Hepatocyte (in vitro differentiated cells): ENCODE results near the gene PCCA.
"Not testable (repeated sequence)": the region's sequence is repeated elsewhere in the genome, so short reads cannot be mapped to it uniquely, and the experiment has no call there.

Source experiments
- EZH2 ChIP-seq: fragments of 200-600 bp; sonication (generic); IDR thresholded peaks from 2 replicates; pipeline ENCODE4 v1.6.1; 2016; ENCODE audit warnings: antibody characterized with exemption, mild to moderate bottlenecking, borderline replicate concordance
- TF ChIP-seq, protein P1 (sequence below): fragments of 200-600 bp; sonication (generic); IDR thresholded peaks from 2 replicates; pipeline ENCODE4 v1.5.1; 2016; ENCODE audit warnings: antibody characterized with exemption, mild to moderate bottlenecking; ENCODE audit not compliant: poor library complexity

DNA sequence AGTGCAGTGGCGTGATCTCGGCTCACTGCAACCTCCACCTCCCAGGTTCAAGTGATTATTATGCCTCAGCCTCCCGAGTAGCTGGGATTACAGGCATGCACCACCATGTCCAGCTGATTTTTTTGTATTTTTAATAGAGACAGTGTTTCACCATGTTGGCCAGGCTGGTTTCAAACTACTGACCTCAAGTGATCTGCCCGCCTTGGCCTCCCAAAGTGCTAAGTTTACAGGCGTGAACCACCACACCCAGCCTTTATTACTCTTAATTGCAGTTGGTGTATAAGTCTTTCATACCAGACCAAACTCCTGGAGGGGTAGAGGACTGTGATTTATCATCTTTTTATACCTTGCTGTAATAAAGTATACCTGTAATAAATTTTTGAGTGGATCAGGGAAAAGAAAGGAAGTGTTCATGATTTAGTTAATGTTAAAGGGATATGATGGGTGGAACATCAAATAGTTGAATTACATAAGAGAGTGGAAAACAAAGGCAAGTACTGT lies 52.6 kb downstream of the PCCA start:
- TF ChIP-seq, protein P1, sequence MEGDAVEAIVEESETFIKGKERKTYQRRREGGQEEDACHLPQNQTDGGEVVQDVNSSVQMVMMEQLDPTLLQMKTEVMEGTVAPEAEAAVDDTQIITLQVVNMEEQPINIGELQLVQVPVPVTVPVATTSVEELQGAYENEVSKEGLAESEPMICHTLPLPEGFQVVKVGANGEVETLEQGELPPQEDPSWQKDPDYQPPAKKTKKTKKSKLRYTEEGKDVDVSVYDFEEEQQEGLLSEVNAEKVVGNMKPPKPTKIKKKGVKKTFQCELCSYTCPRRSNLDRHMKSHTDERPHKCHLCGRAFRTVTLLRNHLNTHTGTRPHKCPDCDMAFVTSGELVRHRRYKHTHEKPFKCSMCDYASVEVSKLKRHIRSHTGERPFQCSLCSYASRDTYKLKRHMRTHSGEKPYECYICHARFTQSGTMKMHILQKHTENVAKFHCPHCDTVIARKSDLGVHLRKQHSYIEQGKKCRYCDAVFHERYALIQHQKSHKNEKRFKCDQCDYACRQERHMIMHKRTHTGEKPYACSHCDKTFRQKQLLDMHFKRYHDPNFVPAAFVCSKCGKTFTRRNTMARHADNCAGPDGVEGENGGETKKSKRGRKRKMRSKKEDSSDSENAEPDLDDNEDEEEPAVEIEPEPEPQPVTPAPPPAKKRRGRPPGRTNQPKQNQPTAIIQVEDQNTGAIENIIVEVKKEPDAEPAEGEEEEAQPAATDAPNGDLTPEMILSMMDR = not testable (repeated sequence)
- not testable (repeated sequence) for TF ChIP-seq EZH2
